ENCODE data around the gene IKZF2.
A peak's percentile ranks its signal among the peaks of the same experiment; 100 is the strongest.
"Not testable (repeated sequence)": the region's sequence is repeated elsewhere in the genome, so short reads cannot be mapped to it uniquely, and the experiment has no call there.

IKZF2 gene

DNA sequence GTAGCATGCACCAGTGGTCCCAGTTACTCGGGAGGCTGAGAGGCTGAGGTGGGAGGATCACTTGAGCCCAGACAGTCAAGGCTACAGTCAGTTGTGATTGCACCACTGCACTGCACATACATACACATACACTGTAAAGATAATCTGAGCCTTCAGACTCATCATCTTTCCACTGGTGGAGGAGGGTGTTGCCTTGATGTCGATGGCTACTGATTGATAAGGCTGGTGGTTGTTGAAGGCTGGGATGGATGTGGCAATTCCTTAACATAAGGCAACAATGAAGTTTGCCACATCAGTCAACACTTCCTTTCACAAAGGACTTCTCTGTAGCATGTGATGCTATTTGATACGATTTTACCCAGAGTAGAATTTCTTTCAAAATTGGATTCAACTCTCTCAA lies 118.8 kb downstream of the IKZF2 start:
- no peak for DNase-seq

DNA sequence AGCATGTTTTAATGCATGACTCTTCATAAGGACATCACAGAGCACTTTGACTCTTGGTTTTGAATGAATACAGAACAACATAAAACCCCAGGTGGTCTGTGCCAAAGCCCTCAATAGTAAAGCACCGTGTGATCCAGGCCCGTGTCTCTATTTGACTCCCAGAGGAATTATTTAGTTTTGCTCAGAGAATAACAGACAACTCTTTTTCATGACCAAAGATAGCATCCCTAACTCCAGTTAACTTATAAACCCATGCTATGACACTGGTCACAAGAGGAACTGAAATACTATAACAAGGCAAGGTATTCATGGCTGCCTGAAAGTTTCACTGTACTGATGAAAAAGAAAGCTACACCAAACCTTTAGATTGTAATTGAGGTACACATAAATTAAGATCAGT lies 128.4 kb downstream of the IKZF2 start:
- no peak for DNase-seq

DNA sequence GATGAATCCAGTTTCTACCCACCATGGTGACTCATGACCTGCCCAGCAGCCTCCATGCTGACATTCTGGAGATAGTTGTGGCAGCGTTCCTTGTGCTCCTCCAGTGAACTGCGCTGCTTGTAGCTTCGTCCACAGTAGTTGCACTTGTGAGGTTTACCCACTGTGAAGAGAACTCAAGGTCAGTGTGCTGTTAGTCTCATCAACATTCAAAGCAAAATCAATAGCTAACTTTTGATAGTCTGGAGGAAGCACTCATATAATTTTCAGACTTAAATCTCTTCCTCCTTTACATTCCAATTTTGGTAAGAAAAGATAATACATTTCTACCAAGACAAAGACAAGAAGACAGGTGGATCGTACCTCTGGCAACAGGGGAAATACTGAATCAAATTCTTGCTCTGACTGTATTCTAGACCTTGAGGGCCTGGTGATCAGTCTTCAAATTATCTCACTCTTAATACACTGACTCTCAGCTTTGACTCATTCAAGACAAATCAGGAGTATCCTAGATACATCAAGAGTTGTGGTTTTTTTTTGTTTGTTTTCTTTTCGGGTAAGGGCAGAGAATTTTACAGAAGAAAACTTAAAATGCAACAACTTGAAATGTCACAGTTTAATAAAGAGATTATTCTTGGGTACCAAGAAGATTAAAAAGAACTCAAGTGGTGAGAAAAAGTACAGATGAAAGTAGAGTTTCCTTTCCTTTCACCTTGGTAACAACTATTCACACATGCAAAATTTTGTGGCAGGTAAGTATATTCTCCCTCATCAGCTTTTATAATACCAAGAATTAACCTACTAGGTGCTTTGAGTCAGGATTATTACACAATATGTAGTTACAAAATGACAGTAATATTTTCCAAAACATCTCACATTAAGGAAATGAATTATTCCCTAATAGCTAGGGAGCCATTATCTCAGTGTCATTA lies 129.2 kb downstream of the IKZF2 start:
- no peak for DNase-seq

DNA sequence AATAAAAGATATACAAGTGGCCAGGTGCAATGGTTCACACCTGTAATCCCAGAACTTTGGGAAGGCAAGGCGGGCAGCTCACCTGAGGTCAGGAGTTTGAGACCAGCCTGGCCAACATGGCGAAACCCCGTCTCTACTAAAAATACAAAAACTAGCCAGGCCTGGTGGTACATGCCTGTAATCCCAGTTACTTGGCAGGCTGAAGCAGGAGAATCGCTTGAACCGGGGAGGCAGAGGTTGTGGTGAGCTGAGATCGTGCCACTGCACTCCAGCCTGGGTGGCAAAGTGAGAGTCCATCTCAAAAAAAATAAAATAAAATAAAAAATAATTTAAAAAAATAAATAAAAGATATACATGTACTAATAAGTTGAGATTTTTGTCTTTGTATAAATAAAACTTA lies 130.5 kb downstream of the IKZF2 start:
- not testable (repeated sequence) for DNase-seq

DNA sequence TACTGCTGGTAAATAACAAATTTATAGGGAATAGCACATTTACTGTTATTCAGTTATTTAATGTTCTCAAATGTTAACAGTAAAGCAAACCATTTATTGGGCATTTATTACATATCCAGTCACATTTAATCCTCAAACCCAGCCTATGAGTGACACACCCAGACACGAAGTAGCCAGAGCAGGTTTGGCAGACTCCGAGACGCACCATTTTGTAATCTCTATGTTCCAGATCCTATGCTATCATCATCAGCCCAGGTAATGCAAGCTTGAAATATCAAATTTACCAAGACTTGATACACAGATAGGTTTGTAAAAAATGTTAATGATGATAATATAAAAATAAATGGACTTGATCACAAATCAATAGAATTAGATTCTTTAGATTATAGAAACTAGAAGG lies 131.1 kb downstream of the IKZF2 start:
- no peak for DNase-seq

DNA sequence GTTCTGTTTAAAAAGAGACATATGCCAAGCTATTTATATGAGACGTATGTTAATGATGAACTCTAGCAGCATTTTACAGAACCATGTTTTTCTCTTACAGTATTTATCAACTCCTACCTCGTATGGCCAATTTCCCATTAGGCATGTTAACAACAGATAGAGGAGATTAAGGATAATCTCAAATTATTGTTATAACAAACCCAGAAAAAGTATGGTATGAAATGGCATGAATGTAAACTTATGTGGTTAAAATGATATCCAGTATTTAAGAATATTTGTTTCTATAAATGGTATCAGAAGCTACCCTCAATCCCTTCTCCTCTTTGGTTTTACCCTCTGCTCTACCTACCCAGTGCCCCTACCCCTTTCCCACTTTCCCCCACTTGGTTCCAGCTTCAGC lies 132.0 kb downstream of the IKZF2 start:
- no peak for DNase-seq

DNA sequence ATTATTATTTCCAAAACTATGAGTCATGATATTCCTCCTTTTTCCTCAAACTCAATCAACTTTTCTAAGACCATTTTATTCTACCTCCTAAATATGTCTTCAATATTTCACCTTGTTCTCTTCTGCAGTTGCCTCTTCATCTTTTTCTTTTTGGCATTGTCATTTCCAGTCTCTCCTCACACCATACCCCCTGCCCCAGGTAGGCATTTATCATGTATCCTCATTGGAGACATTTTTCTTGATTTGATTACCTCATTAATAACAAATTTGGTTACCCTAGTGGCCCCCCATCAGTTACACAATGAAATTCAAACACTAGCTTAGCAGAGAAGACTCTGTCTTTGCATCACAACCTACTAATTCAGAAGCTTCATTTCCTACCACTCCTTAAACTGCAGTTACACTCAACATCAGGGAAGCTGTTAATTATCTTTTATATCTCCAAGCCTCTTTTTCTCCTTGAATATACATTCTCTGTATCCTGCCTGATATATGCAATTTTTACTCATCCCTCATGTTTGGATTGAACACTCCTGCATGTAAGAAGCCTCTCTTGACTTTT lies 133.0 kb downstream of the IKZF2 start:
- DNase-seq: no peak

DNA sequence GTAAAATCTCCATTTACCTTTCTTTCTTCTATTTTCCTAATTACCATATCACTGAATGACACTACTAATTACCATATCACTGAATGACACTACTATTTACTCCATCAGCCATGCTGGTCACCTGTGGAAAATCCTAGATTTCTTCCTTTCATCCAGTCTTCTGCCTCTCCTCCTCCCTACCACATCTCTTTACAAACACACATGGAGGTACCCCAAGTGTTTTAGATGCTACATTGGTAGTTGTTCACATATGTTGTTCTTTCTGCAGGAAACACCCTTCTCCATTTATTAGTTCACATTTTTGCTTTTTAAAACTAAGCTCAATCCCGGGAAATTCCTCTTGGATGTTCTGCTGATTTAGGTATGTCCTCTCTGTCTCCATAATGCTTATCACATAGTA lies 134.0 kb downstream of the IKZF2 start:
- DNase-seq: no peak

GRCh38 chr2:213016984-213017351 lies 134.4 kb downstream of the IKZF2 start:
- DNase-seq: no peak

- no peak for DNase-seq
These were observed 135.0 kb downstream of the IKZF2 start for GRCh38 chr2:213016166-213016983.

- DNase-seq: peak; percentile 5
These were observed 135.8 kb downstream of the IKZF2 start for GRCh38 chr2:213015387-213016165.

GRCh38 chr2:213013979-213014378 lies 137.4 kb downstream of the IKZF2 start:
- DNase-seq: no peak

GRCh38 chr2:213011505-213011904 lies 139.9 kb downstream of the IKZF2 start:
- DNase-seq: no peak

DNA sequence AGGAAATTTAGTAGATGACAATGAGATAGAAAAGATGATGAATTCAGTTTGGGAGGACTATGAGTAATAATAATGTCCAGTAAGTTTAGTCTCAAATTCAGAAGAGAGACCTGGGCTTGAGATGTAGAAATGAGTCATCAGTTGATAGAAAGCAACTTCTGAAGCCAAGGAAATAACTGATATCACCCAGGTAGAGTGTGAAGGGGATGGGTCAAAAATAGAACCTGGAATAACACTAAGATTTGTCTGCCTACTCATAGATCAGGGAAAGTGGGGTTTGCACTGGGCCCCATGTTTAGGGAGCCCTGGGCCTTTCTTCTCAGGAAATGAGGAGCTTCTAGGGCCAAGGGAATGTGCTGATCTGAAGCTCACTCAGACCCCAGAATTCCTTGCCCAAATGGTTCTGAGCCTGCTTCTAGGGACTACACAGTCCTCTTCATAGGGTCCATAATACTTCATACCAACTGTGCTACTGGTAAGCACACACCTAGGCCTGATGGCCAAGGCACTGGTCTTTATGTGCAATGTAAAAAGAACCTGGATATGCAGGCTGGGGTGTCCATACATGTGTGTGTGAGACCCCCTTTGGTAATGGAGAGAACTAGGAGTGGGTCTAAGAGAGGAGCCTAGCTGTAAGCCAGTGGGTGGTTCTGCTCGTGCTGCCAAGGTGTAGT lies 141.2 kb downstream of the IKZF2 start:
- DNase-seq: no peak

DNA sequence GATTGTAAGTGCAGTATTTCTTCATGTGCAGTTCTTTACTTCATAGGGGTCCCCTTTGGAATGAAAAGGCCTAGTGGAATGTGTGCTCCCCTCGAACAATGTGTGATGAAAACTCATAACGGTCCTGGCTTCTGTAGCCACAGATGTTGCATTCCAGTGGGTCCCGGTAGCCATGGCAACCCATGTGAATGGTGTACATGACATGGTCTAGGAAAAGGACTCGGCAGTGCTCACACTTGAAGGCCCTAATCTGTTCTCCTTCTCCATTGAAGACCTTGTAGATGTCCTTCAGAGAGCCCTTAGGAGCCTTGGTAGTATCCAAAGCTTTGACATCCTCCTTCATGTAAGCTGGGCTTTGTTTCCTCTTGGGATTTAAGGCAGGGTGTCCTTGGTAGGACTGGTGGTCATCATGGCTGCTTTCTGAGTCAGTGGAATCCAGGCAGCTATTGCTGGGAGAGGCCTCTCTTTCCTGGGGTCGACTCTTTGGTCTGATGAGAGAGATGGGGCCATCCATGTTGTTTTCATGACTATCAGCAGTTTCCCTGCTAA lies 144.0 kb downstream of the IKZF2 start:
- DNase-seq: no peak

GRCh38 chr2:213004197-213004821 lies 147.1 kb downstream of the IKZF2 start:
- no peak for DNase-seq

DNA sequence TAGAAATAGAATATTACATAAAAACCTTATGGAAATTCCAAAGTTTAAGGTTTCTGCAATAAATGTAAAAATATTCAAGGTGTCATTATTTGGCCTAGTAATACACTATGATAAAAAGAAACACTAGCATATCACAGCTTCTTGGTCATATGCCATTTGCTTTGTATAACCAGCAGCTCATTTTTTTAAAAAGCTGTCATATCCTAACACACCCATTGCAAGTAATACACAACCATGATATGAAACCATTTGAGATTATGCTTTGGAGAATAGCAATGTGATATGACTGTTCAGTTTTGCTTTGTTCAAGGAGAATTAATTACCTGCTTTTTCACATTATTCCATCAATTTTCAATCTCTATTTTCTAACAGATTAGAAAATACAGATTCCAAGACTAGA lies 149.0 kb downstream of the IKZF2 start:
- DNase-seq: no peak

DNA sequence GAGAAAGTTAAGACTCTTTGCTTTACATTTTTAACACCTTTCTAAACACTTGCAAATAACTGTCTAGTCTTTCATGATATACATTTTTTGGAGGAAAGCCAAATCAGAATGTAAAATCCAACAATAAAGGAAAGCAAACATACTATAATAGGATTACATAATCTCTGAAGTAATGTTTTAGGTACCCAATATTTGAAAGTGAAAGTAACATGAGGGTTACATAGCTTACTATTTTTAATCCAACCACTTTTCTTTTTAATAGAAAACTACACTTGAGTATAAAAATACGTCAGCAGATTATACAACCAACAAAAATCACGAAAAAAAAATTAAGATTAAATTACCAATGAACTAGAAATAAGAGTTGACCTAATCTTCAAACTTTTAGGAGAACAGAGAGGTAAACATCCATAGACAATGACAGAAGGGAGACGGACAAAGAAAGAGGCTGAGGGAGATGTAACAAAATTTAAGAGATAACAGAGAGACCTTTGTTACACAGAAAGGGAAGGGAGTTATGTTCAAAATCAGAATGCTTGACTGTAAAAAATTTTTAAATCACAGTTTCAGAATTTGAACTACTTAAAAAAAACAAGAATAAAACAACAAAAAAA lies 150.0 kb downstream of the IKZF2 start:
- no peak for DNase-seq

- no peak for DNase-seq
These were observed 152.6 kb downstream of the IKZF2 start for GRCh38 chr2:212998626-212999359.

DNA sequence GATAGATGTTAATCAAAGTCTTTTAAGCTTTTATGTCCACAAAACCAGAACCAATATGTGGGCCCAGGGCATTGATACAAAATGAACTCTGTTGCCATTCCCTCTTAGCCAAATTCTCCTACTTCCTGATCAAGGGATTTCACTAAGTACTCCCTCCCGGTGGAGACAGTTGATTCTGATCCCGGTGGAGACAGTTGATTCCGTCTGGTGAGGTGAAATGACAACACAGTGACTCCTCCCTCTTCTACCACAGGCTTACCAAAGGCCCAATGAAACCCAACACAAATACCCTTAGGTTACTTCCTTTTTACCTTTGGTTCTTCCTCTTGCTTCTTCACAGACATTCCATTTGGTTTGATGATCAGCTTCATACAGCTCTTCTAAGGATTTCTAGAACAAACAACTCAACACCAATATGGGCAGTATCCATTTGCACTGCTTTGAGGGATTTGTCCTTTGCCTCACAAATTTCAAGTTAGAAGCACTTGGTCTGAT lies 153.8 kb downstream of the IKZF2 start:
- no peak for DNase-seq

Measured in activated T-cell treated with anti-CD3 and anti-CD28 coated beads for 4 hours (primary cell).